MV-4-11 (cell line): ENCODE data around the gene PAFAH1B1.
"Not testable (repeated sequence)": the region's sequence is repeated elsewhere in the genome, so short reads cannot be mapped to it uniquely, and the experiment has no call there.

Experiments
- DNase-seq: peaks from one replicate; lab custom pipeline; 2025; lab: John Stamatoyannopoulos, UW

PAFAH1B1 gene

GRCh38 chr17:2594722-2595599 is 1.5 kb downstream of the PAFAH1B1 start:
- DNase-seq = no peak

- DNase-seq = no peak
Measured at GRCh38 chr17:2595716-2596115, 2.3 kb downstream of the PAFAH1B1 start.

GRCh38 chr17:2598166-2598565 is 4.7 kb downstream of the PAFAH1B1 start:
- DNase-seq = no peak

GRCh38 chr17:2602597-2603017 is 9.2 kb downstream of the PAFAH1B1 start:
- DNase-seq = no peak

GRCh38 chr17:2608350-2608913 is 15.0 kb downstream of the PAFAH1B1 start:
- DNase-seq = no peak

GRCh38 chr17:2609091-2609490 is 15.6 kb downstream of the PAFAH1B1 start:
- DNase-seq = no peak

- no peak for DNase-seq
Measured at GRCh38 chr17:2610195-2611175, 17.0 kb downstream of the PAFAH1B1 start.

GRCh38 chr17:2611627-2612026 is 18.2 kb downstream of the PAFAH1B1 start:
- DNase-seq = no peak

GRCh38 chr17:2612630-2613029 is 19.2 kb downstream of the PAFAH1B1 start:
- DNase-seq = no peak

GRCh38 chr17:2613089-2613808 is 19.8 kb downstream of the PAFAH1B1 start:
- DNase-seq = no peak

GRCh38 chr17:2615882-2616281 is 22.4 kb downstream of the PAFAH1B1 start:
- no peak for DNase-seq

GRCh38 chr17:2621241-2621640 is 27.8 kb downstream of the PAFAH1B1 start:
- DNase-seq = peak; percentile 22

- peak; percentile 79 for DNase-seq
Measured at GRCh38 chr17:2621951-2622405, 28.5 kb downstream of the PAFAH1B1 start.

- DNase-seq = peak; percentile 52
Measured at GRCh38 chr17:2622721-2623301, 29.4 kb downstream of the PAFAH1B1 start.

- DNase-seq = peak; percentile 96
Measured at GRCh38 chr17:2624292-2624731, 30.9 kb downstream of the PAFAH1B1 start.

GRCh38 chr17:2626626-2627219 is 33.3 kb downstream of the PAFAH1B1 start:
- not testable (repeated sequence) for DNase-seq

GRCh38 chr17:2628922-2629321 is 35.5 kb downstream of the PAFAH1B1 start:
- DNase-seq = peak; percentile 5

- no peak for DNase-seq
Measured at GRCh38 chr17:2631211-2631610, 37.8 kb downstream of the PAFAH1B1 start.

- DNase-seq = no peak
Measured at GRCh38 chr17:2634361-2634960, 41.0 kb downstream of the PAFAH1B1 start.

- DNase-seq = no peak
Measured at GRCh38 chr17:2635241-2635640, 41.8 kb downstream of the PAFAH1B1 start.
